ENCODE measurements around the gene ADO.
"Not testable (repeated sequence)": the region's sequence is repeated elsewhere in the genome, so short reads cannot be mapped to it uniquely, and the experiment has no call there.

The ADO gene

GRCh38 chr10:62804356-62805230 lies at the start of gene ADO:
Gene ADO, plus strand, starts transcription at chr10:62804720. Its CDS starts 340 bp downstream, at chr10:62805060.
- in situ Hi-C loops (cut with MboI; ENCODE audit: low sequenced_read_pairs): loop anchor here (5.0 kb wide), 1 partner anchor 187 kb away; no protein-coding TSS in a partner anchor

GRCh38 chr10:62754963-62755362 lies 49.6 kb upstream of the ADO start:
- in situ Hi-C loops (cut with MboI; ENCODE audit: low sequenced_read_pairs): no loop called here

- in situ Hi-C loops (cut with MboI; ENCODE audit: low sequenced_read_pairs): no loop called here
Measured at GRCh38 chr10:62755662-62756653, 48.6 kb upstream of the ADO start.

GRCh38 chr10:62759599-62760175 lies 44.8 kb upstream of the ADO start:
- in situ Hi-C loops (cut with MboI; ENCODE audit: low sequenced_read_pairs): no loop called here

- in situ Hi-C loops (cut with MboI; ENCODE audit: low sequenced_read_pairs): no loop called here
Measured at GRCh38 chr10:62760401-62760800, 44.1 kb upstream of the ADO start.

- in situ Hi-C loops (cut with MboI; ENCODE audit: low sequenced_read_pairs): no loop called here
Measured at GRCh38 chr10:62761115-62761514, 43.4 kb upstream of the ADO start.

- in situ Hi-C loops (cut with MboI; ENCODE audit: low sequenced_read_pairs): no loop called here
Measured at GRCh38 chr10:62763155-62763554, 41.4 kb upstream of the ADO start.

GRCh38 chr10:62764011-62764410 lies 40.5 kb upstream of the ADO start:
- in situ Hi-C loops (cut with MboI; ENCODE audit: low sequenced_read_pairs): no loop called here

GRCh38 chr10:62765726-62766125 lies 38.8 kb upstream of the ADO start:
- in situ Hi-C loops (cut with MboI; ENCODE audit: low sequenced_read_pairs): no loop called here

- in situ Hi-C loops (cut with MboI; ENCODE audit: low sequenced_read_pairs): no loop called here
Measured at GRCh38 chr10:62766386-62766785, 38.1 kb upstream of the ADO start.

- in situ Hi-C loops (cut with MboI; ENCODE audit: low sequenced_read_pairs): no loop called here
Measured at GRCh38 chr10:62769574-62770242, 34.8 kb upstream of the ADO start.

GRCh38 chr10:62772186-62772974 lies 32.1 kb upstream of the ADO start:
- in situ Hi-C loops (cut with MboI; ENCODE audit: low sequenced_read_pairs): no loop called here

- in situ Hi-C loops (cut with MboI; ENCODE audit: low sequenced_read_pairs): no loop called here
Measured at GRCh38 chr10:62778125-62778524, 26.4 kb upstream of the ADO start.

GRCh38 chr10:62779487-62780248 lies 24.9 kb upstream of the ADO start:
- in situ Hi-C loops (cut with MboI; ENCODE audit: low sequenced_read_pairs): no loop called here

GRCh38 chr10:62784537-62784936 lies 20.0 kb upstream of the ADO start:
- in situ Hi-C loops (cut with MboI; ENCODE audit: low sequenced_read_pairs): not testable (repeated sequence)

GRCh38 chr10:62788285-62788684 lies 16.2 kb upstream of the ADO start:
- in situ Hi-C loops (cut with MboI; ENCODE audit: low sequenced_read_pairs): not testable (repeated sequence)

GRCh38 chr10:62788861-62789467 lies 15.6 kb upstream of the ADO start:
- in situ Hi-C loops (cut with MboI; ENCODE audit: low sequenced_read_pairs): no loop called here

- in situ Hi-C loops (cut with MboI; ENCODE audit: low sequenced_read_pairs): no loop called here
Measured at GRCh38 chr10:62790019-62790555, 14.4 kb upstream of the ADO start.
